ENCODE results near the gene C3orf18.

C3orf18 gene

GRCh38 chr3:50609763-50610085 lies 42.2 kb upstream of the C3orf18 start:
- Histone ChIP-seq H3K9me3 (ENCODE audit: control insufficient read depth, insufficient read depth, low read depth, low read length) (no peaks in the 10 kb centered on the region), H3K9ac (ENCODE audit: low read length) (no peak overlapping the region), H3K27ac (ENCODE audit: low read depth, low read length) (no peak overlapping the region), H3K4me3 (ENCODE audit: low read depth, low read length) (no peak overlapping the region), H3K4me1 (ENCODE audit: control insufficient read depth, insufficient read depth, low read length) (peaks cover 11% of the 10 kb centered on the region), H3K36me3 (ENCODE audit: control insufficient read depth, insufficient read depth, low read length) (no peaks in the 10 kb centered on the region), H3K27me3 (ENCODE audit: control insufficient read depth, insufficient read depth, low read length) (peaks cover 37% of the 10 kb centered on the region)

DNA sequence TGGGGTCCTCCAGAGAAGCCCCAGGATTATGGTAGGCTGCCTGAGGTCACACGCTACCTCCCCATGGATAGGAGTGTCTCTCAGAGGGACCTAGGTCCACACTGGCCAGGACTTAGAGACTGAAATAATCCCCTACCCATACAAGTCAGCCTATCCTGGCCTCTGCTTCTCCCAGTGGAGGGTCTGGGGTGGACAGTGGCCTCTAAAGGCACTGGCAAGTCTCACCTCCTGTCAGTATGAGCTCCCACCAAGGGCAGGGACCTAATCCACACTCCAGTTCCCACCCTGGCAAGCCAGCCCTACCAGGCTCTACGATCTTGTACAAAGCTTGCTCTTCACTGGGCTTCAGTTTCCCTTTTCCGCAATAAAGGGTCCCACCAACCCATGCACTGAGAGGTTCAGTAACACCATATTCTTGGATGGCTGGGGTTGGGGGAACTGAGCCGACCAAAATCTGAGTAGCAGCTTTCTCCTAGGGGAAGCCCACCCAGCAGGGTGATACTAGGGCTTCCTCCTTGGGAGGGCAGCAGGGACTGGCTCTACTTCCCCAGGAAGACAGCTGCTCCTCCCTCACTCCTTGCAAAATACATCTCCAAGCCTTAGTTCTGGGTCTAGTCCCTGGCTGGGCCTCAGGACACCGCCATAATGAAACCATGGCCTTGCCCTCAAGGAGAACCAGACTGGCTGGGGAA lies 41.7 kb upstream of the C3orf18 start:
- Histone ChIP-seq H3K9ac (ENCODE audit: low read length) (no peak overlapping the region), H3K27ac (ENCODE audit: low read depth, low read length) (no peak overlapping the region), H3K27me3 (ENCODE audit: control insufficient read depth, insufficient read depth, low read length) (peaks cover 37% of the 10 kb centered on the region), H3K36me3 (ENCODE audit: control insufficient read depth, insufficient read depth, low read length) (no peaks in the 10 kb centered on the region), H3K9me3 (ENCODE audit: control insufficient read depth, insufficient read depth, low read depth, low read length) (no peaks in the 10 kb centered on the region), H3K4me1 (ENCODE audit: control insufficient read depth, insufficient read depth, low read length) (peaks cover 11% of the 10 kb centered on the region), H3K4me3 (ENCODE audit: low read depth, low read length) (no peak overlapping the region)

DNA sequence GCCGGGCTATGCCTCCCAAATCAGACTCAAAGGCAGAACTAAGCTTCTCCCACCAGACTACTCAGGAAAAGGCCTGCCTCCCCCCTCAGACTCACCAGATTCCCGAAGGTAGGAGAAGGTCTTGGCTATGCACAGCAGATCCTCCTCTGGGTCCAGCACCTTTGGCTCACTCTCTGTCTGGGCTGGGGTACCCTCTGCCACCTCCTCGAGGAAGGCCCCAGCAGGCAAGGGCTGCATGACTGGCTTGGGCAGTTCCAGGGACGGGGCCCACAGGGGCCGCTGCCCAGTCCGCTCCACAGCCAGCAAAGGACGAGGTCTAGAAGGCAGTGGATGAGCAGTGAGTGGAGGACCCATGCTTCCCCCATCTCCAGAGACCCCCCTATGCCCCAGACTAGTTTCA lies 40.7 kb upstream of the C3orf18 start:
- Histone ChIP-seq H3K27ac (ENCODE audit: low read depth, low read length) (no peak overlapping the region), H3K27me3 (ENCODE audit: control insufficient read depth, insufficient read depth, low read length) (peaks cover 30% of the 10 kb centered on the region), H3K4me1 (ENCODE audit: control insufficient read depth, insufficient read depth, low read length) (peaks cover 11% of the 10 kb centered on the region), H3K9me3 (ENCODE audit: control insufficient read depth, insufficient read depth, low read depth, low read length) (no peaks in the 10 kb centered on the region), H3K36me3 (ENCODE audit: control insufficient read depth, insufficient read depth, low read length) (no peaks in the 10 kb centered on the region), H3K4me3 (ENCODE audit: low read depth, low read length) (no peak overlapping the region), H3K9ac (ENCODE audit: low read length) (no peak overlapping the region)

DNA sequence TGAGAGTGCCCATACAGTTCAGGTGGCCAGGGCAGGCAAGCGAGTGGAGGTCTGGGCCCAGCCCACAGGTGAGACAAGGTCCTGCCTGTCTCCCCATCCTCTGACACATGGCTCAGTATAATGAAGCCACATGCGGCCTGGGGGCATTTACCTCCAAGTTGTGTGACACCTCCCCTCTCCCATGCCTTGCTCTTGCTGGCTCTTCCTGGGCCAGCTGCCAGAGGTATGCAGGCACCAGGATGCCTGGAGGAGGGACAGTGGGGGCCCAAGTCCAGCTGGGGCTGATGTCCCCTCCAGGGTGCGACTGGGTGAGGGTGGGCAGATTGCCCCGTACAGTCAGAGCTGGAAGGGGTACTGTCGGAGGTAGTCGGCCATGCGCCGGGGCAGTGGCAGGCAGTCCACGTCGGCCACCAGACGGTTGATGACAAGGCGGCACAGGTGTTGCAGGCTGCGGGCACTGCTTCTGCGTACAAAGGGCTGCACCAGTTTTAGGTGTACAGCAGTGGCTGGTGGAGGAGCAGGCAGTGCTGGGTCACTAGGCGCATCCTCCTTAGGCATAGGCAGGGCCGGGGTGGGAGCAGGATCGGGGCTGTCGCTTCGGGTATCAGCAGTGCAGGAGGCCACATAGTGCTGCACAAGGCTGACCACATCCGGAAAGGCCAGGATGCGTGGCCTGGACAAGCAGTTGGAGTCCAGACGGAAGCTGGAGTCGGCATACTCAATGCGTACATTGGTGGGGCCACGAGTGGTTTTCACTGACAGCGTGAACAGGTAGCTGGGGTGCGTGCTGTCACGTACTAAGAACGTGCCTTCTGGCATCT lies 39.9 kb upstream of the C3orf18 start:
- H3K4me1 ChIP-seq (ENCODE audit: control insufficient read depth, insufficient read depth, low read length), result peaks cover 11% of the 10 kb centered on the region
- H3K9me3 ChIP-seq (ENCODE audit: control insufficient read depth, insufficient read depth, low read depth, low read length), result no peaks in the 10 kb centered on the region
- H3K4me3 ChIP-seq (ENCODE audit: low read depth, low read length), result no peak overlapping the region
- H3K27me3 ChIP-seq (ENCODE audit: control insufficient read depth, insufficient read depth, low read length), result peaks cover 22% of the 10 kb centered on the region
- no peaks in the 10 kb centered on the region for H3K36me3 ChIP-seq (ENCODE audit: control insufficient read depth, insufficient read depth, low read length)
- no peak overlapping the region for H3K9ac ChIP-seq (ENCODE audit: low read length)
- H3K27ac ChIP-seq (ENCODE audit: low read depth, low read length), result no peak overlapping the region

- no peaks in the 10 kb centered on the region for H3K36me3 ChIP-seq (ENCODE audit: control insufficient read depth, insufficient read depth, low read length)
- no peaks in the 10 kb centered on the region for H3K9me3 ChIP-seq (ENCODE audit: control insufficient read depth, insufficient read depth, low read depth, low read length)
- H3K4me1 ChIP-seq (ENCODE audit: control insufficient read depth, insufficient read depth, low read length), result peaks cover 8% of the 10 kb centered on the region
- peaks cover 19% of the 10 kb centered on the region for H3K27me3 ChIP-seq (ENCODE audit: control insufficient read depth, insufficient read depth, low read length)
- H3K9ac ChIP-seq (ENCODE audit: low read length), result no peak overlapping the region
- no peak overlapping the region for H3K4me3 ChIP-seq (ENCODE audit: low read depth, low read length)
- H3K27ac ChIP-seq (ENCODE audit: low read depth, low read length), result no peak overlapping the region
These were observed 39.0 kb upstream of the C3orf18 start for GRCh38 chr3:50606596-50606995.

DNA sequence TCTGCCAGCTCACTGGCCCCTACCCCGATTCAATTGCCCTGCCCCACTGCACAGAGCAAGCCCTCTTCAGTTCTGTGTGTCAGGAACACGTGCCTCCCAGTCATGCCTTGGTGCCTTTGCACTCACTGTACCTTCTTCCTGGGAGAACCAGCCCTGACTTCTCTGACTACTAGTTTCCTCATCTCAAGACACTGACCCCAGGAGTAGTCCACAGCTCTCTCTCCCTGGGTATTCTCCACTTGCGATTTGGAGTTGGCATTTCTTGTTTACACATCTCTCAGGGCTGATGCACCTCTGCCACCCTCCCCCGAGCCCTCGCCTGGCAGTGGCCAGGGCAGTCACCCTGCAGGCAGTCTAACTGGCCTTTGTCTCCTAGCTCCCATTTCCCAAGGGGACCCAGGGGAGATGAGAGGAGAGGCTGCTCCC lies 38.4 kb upstream of the C3orf18 start:
- H3K9ac ChIP-seq (ENCODE audit: low read length), result no peak overlapping the region
- peaks cover 15% of the 10 kb centered on the region for H3K27me3 ChIP-seq (ENCODE audit: control insufficient read depth, insufficient read depth, low read length)
- H3K9me3 ChIP-seq (ENCODE audit: control insufficient read depth, insufficient read depth, low read depth, low read length), result no peaks in the 10 kb centered on the region
- H3K27ac ChIP-seq (ENCODE audit: low read depth, low read length), result no peak overlapping the region
- no peak overlapping the region for H3K4me3 ChIP-seq (ENCODE audit: low read depth, low read length)
- H3K36me3 ChIP-seq (ENCODE audit: control insufficient read depth, insufficient read depth, low read length), result no peaks in the 10 kb centered on the region
- peaks cover 6% of the 10 kb centered on the region; the same call in 1 of the 2 replicates for H3K4me1 ChIP-seq (ENCODE audit: control insufficient read depth, insufficient read depth, low read length)

- H3K27ac ChIP-seq (ENCODE audit: low read depth, low read length), result no peak overlapping the region
- H3K4me3 ChIP-seq (ENCODE audit: low read depth, low read length), result no peak overlapping the region
- no peaks in the 10 kb centered on the region for H3K36me3 ChIP-seq (ENCODE audit: control insufficient read depth, insufficient read depth, low read length)
- H3K9ac ChIP-seq (ENCODE audit: low read length), result no peak overlapping the region
- peaks cover 5% of the 10 kb centered on the region; the same call in 1 of the 2 replicates for H3K27me3 ChIP-seq (ENCODE audit: control insufficient read depth, insufficient read depth, low read length)
- H3K9me3 ChIP-seq (ENCODE audit: control insufficient read depth, insufficient read depth, low read depth, low read length), result no peaks in the 10 kb centered on the region
- H3K4me1 ChIP-seq (ENCODE audit: control insufficient read depth, insufficient read depth, low read length), result 0 out of 2 replicates have a peak, but pooled peaks cover 6% of the 10 kb centered on the region
These were observed 37.4 kb upstream of the C3orf18 start for GRCh38 chr3:50604628-50605588.

GRCh38 chr3:50604110-50604621 lies 36.6 kb upstream of the C3orf18 start:
- no peaks in the 10 kb centered on the region for H3K27me3 ChIP-seq (ENCODE audit: control insufficient read depth, insufficient read depth, low read length)
- H3K27ac ChIP-seq (ENCODE audit: low read depth, low read length), result no peak overlapping the region
- no peak overlapping the region for H3K9ac ChIP-seq (ENCODE audit: low read length)
- H3K9me3 ChIP-seq (ENCODE audit: control insufficient read depth, insufficient read depth, low read depth, low read length), result no peaks in the 10 kb centered on the region
- H3K4me1 ChIP-seq (ENCODE audit: control insufficient read depth, insufficient read depth, low read length), result 0 out of 2 replicates have a peak, but pooled peaks cover 6% of the 10 kb centered on the region
- H3K36me3 ChIP-seq (ENCODE audit: control insufficient read depth, insufficient read depth, low read length), result no peaks in the 10 kb centered on the region
- no peak overlapping the region for H3K4me3 ChIP-seq (ENCODE audit: low read depth, low read length)

DNA sequence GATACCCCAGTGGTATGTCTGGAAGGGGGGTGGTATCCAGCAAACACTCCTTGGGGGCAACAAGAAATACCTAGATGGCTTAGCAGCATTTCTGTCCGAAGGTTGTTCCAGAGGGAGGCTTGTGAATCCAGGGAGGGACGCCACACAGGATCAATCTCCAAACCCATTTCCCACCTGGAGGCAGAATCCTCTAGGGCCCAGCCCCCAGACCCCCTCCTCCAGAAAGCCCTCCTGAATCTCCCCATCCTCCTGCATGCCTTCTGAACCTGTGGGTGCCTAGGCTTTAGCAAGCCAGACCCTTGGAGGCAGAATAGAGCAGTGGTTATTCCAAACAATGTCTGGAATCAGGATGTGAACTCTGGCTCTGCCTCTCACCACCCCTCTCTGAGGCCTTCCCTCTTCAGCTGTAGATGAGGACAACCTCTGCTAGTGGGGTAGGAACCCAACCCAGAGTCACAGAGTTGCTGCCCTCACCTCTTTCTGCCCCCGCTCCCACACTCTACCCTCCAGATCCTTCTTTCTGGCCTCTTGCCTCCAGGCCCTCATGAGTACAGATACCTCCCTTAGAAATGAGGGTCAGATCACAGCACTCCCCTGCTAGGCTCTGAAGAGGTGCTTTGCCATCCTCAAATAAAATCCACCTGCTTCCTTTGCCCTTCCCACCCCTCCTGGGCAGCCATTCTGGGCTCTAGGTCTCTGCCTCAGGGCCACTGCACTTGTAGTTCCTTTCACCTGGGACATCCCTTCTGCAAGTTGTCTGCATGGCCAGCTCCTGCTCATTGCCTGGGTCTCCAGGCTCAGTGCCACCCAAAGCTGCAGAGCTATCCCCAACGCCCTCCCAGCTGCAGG lies 35.9 kb upstream of the C3orf18 start:
- H3K9ac ChIP-seq (ENCODE audit: low read length), result no peak overlapping the region
- no peak overlapping the region for H3K4me3 ChIP-seq (ENCODE audit: low read depth, low read length)
- H3K4me1 ChIP-seq (ENCODE audit: control insufficient read depth, insufficient read depth, low read length), result 0 out of 2 replicates have a peak, but pooled peaks cover 6% of the 10 kb centered on the region
- no peaks in the 10 kb centered on the region for H3K27me3 ChIP-seq (ENCODE audit: control insufficient read depth, insufficient read depth, low read length)
- no peak overlapping the region for H3K27ac ChIP-seq (ENCODE audit: low read depth, low read length)
- H3K36me3 ChIP-seq (ENCODE audit: control insufficient read depth, insufficient read depth, low read length), result no peaks in the 10 kb centered on the region
- H3K9me3 ChIP-seq (ENCODE audit: control insufficient read depth, insufficient read depth, low read depth, low read length), result no peaks in the 10 kb centered on the region

- Histone ChIP-seq H3K36me3 (ENCODE audit: control insufficient read depth, insufficient read depth, low read length) (no peaks in the 10 kb centered on the region), H3K9ac (ENCODE audit: low read length) (no peak overlapping the region), H3K4me1 (ENCODE audit: control insufficient read depth, insufficient read depth, low read length) (0 out of 2 replicates have a peak, but pooled peaks cover 6% of the 10 kb centered on the region), H3K9me3 (ENCODE audit: control insufficient read depth, insufficient read depth, low read depth, low read length) (no peaks in the 10 kb centered on the region), H3K27me3 (ENCODE audit: control insufficient read depth, insufficient read depth, low read length) (no peaks in the 10 kb centered on the region), H3K27ac (ENCODE audit: low read depth, low read length) (no peak overlapping the region), H3K4me3 (ENCODE audit: low read depth, low read length) (no peak overlapping the region)
These were observed 35.1 kb upstream of the C3orf18 start for GRCh38 chr3:50602595-50603191.
